ENCODE measurements around the gene MAGEB17.
"Not testable (repeated sequence)": the region's sequence is repeated elsewhere in the genome, so short reads cannot be mapped to it uniquely, and the experiment has no call there.

Gene MAGEB17

DNA sequence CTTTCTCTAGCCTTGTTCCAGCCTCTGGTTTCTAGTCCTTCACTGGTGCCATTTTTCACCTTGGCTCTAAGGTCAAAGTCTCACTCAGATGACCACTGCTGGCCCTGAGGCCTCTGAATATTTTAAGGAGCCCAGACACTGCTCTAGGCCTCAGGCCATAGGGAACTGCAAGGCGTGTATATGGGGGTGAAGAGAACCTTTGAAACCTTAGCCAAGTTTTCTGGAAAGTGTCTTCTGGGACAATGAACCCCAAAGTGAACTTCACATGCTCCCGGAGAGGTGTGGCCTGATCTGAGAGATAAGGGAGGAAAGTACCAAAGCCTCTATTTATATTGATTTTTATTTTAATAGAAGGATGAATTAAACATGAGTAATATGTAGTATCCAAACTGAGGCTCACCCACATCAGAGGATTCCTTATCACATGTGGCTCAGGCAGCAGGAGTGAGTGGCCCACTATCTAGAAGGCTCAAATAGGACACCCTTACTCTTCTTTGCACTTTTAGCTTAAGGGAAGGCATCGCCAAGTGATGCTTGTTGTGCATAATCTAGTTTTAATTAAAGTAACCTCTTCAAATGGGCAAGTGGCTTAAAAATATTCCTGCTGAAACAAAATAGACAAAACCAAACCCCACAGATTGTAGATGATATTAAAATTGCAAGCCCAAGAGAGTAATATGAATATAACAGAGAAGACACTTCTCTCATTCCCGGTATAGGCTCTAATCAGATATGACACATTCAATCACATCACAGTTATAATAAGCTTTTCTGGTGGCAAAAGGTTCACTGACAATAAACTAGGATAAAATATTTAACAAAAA is 25.6 kb upstream of the MAGEB17 start:
- DNase-seq (ENCODE audit: low read depth), result no peak
- H3K4me3 ChIP-seq (ENCODE audit: low read depth, low read length), result no peak overlapping the region
- TF ChIP-seq, protein P1, sequence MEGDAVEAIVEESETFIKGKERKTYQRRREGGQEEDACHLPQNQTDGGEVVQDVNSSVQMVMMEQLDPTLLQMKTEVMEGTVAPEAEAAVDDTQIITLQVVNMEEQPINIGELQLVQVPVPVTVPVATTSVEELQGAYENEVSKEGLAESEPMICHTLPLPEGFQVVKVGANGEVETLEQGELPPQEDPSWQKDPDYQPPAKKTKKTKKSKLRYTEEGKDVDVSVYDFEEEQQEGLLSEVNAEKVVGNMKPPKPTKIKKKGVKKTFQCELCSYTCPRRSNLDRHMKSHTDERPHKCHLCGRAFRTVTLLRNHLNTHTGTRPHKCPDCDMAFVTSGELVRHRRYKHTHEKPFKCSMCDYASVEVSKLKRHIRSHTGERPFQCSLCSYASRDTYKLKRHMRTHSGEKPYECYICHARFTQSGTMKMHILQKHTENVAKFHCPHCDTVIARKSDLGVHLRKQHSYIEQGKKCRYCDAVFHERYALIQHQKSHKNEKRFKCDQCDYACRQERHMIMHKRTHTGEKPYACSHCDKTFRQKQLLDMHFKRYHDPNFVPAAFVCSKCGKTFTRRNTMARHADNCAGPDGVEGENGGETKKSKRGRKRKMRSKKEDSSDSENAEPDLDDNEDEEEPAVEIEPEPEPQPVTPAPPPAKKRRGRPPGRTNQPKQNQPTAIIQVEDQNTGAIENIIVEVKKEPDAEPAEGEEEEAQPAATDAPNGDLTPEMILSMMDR (IDR thresholded peaks at IDR 0.05; ENCODE audit: insufficient read depth, low read depth, low read length, missing control alignments), result no peak

DNA sequence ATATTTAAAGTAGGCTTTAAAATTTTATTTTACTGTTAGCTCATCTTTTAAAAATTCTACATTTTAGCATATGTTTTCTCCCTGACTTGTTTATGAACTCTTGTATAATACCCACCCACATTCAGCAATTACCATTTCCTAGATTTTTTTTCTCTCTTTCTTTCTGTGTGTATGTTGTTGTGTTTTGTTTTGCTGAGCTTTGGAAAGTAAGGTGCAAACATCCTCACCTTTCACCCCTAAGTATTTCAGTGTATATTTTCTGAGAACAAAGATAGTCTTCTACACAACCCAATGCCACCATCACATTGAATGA is 25.1 kb upstream of the MAGEB17 start:
- H3K4me3 ChIP-seq (ENCODE audit: low read depth, low read length), result no peak overlapping the region
- TF ChIP-seq, protein P1 (IDR thresholded peaks at IDR 0.05; ENCODE audit: insufficient read depth, low read depth, low read length, missing control alignments), result no peak
- DNase-seq (ENCODE audit: low read depth), result no peak

DNA sequence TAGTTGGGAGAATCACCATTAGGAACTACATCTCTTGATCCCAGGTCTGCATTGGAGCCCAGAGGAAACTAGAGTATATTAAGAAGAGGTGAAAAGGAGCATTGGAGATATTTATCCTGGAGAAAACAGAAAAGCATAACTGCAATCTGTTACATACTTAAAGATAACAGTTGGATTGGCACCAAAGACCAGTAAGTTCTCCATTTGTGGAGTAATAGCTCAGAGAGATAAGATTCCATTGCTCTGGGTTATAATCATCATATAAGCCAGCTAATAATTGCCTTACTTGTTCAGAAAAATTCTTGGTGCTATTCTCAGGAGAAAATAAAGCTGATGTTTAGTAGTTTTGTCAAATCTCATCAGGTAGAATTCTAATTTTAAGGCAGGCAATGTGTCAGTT is 23.3 kb upstream of the MAGEB17 start:
- no peak for DNase-seq (ENCODE audit: low read depth)
- TF ChIP-seq, protein P1 (IDR thresholded peaks at IDR 0.05; ENCODE audit: insufficient read depth, low read depth, low read length, missing control alignments), result no peak
- H3K4me3 ChIP-seq (ENCODE audit: low read depth, low read length), result no peak overlapping the region

DNA sequence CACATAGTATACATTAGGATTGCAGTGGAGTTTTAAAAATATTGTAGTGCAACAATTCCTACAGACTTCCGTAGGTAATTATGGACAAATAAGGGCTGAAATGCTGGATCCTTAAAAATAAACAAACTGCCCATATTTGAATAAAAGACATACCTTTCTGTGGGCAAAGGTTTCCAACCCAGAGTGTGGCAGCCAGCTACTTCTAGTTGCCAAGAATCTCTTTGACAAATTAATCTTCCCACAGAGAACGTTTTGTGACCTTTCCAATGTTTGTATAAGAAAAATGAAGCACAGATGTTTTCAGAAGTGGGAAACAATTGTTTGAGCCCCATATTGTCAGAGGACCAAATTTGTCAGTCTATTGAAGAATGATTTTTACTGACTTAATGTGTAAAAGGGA is 22.9 kb upstream of the MAGEB17 start:
- no peak for DNase-seq (ENCODE audit: low read depth)
- H3K4me3 ChIP-seq (ENCODE audit: low read depth, low read length), result no peak overlapping the region
- TF ChIP-seq, protein P1 (IDR thresholded peaks at IDR 0.05; ENCODE audit: insufficient read depth, low read depth, low read length, missing control alignments), result no peak

DNA sequence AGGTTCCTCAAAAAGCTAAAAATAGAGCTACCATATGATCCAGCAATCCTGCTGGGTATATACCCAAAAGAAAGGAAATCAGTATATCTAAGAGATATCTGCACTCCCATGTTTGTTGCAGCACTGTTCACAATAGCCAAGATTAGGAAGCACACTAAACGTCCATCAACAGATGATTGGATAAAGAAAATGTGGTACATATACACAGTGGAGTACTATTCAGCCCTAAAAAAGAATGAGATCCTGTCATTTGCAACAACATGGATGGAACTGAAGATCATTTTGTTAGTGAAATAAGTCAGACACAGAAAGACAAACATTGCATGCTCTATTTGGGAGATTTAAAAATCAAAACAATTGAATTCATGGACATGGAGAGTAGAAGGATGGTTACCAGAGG is 22.2 kb upstream of the MAGEB17 start:
- H3K4me3 ChIP-seq (ENCODE audit: low read depth, low read length); DNase-seq (ENCODE audit: low read depth): not testable (repeated sequence)

DNA sequence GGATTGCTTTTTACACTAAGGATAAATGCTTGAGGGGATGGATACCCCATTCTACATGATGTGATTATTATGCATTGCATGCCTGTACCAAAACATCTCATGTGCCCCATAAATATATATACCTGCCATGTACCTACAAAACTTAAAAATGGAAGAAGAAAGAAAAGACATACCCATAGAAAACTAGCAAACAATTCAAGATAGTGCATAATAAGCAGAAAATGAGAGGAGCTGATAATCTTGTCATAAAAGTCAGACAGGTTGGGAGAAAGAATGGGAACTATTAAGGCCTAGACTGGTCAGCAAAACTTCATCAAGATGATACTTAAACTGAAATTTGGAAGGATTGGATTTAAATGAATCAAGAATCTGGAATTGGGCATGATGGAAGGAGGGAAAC is 21.6 kb upstream of the MAGEB17 start:
- DNase-seq (ENCODE audit: low read depth), result no peak
- H3K4me3 ChIP-seq (ENCODE audit: low read depth, low read length), result no peak overlapping the region
- TF ChIP-seq, protein P1 (IDR thresholded peaks at IDR 0.05; ENCODE audit: insufficient read depth, low read depth, low read length, missing control alignments), result no peak

DNA sequence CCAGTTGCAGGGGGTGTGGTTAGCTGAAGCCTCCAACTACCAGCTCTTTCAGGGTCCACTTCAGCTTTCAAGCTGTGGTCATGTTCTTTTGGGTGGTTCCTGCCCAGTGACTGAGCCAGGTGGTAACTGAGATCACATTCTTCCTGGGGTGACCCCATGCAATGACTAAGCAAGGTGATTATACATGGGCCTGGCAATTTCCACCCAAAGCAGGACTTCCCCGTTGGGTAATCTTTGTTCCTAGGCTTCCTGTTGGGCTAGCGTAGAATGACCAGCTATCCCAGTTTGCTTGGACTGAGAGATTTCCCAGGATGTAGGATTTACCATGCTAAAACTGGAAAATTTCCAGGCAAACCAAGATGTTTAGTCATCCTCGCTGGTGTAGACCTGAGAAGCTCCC is 18.4 kb upstream of the MAGEB17 start:
- DNase-seq (ENCODE audit: low read depth), result no peak
- H3K4me3 ChIP-seq (ENCODE audit: low read depth, low read length), result no peak overlapping the region
- TF ChIP-seq, protein P1 (IDR thresholded peaks at IDR 0.05; ENCODE audit: insufficient read depth, low read depth, low read length, missing control alignments), result no peak

All from GM12865 (cell line).